Lower leg skin (tissue), 4 donors: ENCODE measurements around the gene FNIP2. TPM values are rescaled to one million over a fixed set of nuclear protein-coding genes. Genes with fewer than 3 reads are reported as not detected.

Experiments
- DNase-seq, 2 donors: peaks; one replicate each; pipeline ENCODE4 v3.0.0-alpha.2; 2019; ENCODE audit warnings: low spot score in 2 of 2
- H3K4me3 ChIP-seq: fragments of 200-600 bp; sonication (generic); 2 replicates; pipeline ENCODE4 v1.5.1; 2017; ENCODE audit warnings: mild to moderate bottlenecking, low read depth; ENCODE audit not compliant: poor library complexity, severe bottlenecking
- POLR2A ChIP-seq, 2 donors: fragments of 450-650 bp; IDR thresholded peaks; one replicate each; pipeline ENCODE4 v1.6.1; 2016 to 2017; ENCODE audit warnings: antibody characterized with exemption in 2 of 2, mild to moderate bottlenecking in 1 of 2, moderate library complexity in 1 of 2
- WGBS, 2 donors: methylation state at CpG; one replicate each; pipeline ENCODE4 v1.1.5; 2018; 5-methylcytosine and 5-hydroxymethylcytosine counted together
- intact Hi-C: fragments of 100-400 bp; cut with DNase I; formaldehyde crosslinking; loops from one replicate; pipeline ENCODE4 v1.15.0; 2023; ENCODE audit warnings: low total_unique reads
- total RNA-seq, 4 donors: library from RNA; depleted of rRNA; stranded (reverse); fragments of >200 nt; gene quantifications; one replicate each; pipeline ENCODE4 v1.1.0, GENCODE V29; 2016
- TF ChIP-seq, protein P1 (sequence below), 3 donors: fragments of 450-650 bp; IDR thresholded peaks; one replicate each; pipeline ENCODE4 v1.5.1; 2016; ENCODE audit warnings: antibody characterized with exemption in 3 of 3, mild to moderate bottlenecking in 3 of 3, moderate library complexity in 2 of 3

FNIP2 gene
- total RNA-seq, 4 donors from 2014 or later: 20.5 to 47.5 (median 38.8) TPM

GRCh38 chr4:158818560-158819140 is 49.8 kb downstream of the FNIP2 start:
- no peak for DNase-seq
- TF ChIP-seq, protein P1, sequence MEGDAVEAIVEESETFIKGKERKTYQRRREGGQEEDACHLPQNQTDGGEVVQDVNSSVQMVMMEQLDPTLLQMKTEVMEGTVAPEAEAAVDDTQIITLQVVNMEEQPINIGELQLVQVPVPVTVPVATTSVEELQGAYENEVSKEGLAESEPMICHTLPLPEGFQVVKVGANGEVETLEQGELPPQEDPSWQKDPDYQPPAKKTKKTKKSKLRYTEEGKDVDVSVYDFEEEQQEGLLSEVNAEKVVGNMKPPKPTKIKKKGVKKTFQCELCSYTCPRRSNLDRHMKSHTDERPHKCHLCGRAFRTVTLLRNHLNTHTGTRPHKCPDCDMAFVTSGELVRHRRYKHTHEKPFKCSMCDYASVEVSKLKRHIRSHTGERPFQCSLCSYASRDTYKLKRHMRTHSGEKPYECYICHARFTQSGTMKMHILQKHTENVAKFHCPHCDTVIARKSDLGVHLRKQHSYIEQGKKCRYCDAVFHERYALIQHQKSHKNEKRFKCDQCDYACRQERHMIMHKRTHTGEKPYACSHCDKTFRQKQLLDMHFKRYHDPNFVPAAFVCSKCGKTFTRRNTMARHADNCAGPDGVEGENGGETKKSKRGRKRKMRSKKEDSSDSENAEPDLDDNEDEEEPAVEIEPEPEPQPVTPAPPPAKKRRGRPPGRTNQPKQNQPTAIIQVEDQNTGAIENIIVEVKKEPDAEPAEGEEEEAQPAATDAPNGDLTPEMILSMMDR (IDR thresholded peaks at IDR 0.05): no peak
- TF ChIP-seq POLR2A (IDR thresholded peaks at IDR 0.05): no peak
- no peak overlapping the region for H3K4me3 ChIP-seq
- WGBS, 2 donors: 78 to 84% methylated on average over 2 of the region's 2 CpGs
- intact Hi-C loops: no loop called here

DNA sequence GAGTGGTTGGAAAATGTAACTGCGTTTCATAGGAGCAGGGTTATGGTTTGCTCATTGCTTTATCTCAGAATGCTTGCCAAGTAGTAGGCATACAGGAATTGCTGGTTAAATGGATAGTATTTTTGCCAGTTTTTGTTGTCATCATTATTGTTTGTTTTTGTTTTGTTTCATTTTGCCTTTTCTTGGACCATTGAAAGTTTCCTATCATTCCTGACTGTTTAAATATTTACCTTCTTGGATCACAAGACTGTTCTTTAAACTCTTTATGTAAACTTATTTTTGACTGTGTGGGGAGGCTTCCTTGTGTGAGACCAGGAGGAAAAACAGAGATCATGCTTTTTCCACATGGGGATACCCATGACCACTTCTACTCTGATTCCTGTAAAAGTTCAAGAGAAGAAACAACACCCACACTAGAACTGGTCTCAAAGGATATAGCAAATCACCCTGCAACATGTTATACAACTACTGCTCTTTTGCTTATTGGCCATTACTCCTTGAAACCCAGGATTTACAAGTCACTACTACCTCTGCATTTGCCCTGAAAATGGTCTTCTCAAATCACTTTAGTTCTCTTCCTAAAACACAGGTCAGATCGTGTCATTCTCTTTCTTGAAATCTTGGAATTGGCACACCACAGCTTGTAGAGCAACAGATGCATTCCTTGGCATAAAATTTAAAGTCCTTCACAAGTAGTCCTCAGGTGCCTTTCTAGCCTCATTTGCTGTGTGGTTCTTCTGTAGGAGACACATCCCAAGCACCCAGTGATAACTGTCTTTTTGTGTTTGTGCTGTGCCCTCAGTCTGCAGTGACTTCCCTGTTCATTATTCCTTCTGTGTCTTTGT is 51.3 kb downstream of the FNIP2 start:
- no peak overlapping the region for H3K4me3 ChIP-seq
- TF ChIP-seq, protein P1 (IDR thresholded peaks at IDR 0.05): no peak
- TF ChIP-seq POLR2A (IDR thresholded peaks at IDR 0.05): no peak

GRCh38 chr4:158821228-158821971 is 52.6 kb downstream of the FNIP2 start:
- 74 to 87% methylated on average over 4 of the region's 4 CpGs for WGBS, 2 donors
- no peak overlapping the region for H3K4me3 ChIP-seq
- intact Hi-C loops: no loop called here
- no peak for DNase-seq
- TF ChIP-seq, protein P1 (IDR thresholded peaks at IDR 0.05): no peak
- no peak for TF ChIP-seq POLR2A (IDR thresholded peaks at IDR 0.05)

More for the DNA sequence above, 51.3 kb downstream of the FNIP2 start:
- DNase-seq: no peak
- intact Hi-C loops: no loop called here
- WGBS, 2 donors: 17 to 37% methylated on average over 2 of the region's 2 CpGs

DNA sequence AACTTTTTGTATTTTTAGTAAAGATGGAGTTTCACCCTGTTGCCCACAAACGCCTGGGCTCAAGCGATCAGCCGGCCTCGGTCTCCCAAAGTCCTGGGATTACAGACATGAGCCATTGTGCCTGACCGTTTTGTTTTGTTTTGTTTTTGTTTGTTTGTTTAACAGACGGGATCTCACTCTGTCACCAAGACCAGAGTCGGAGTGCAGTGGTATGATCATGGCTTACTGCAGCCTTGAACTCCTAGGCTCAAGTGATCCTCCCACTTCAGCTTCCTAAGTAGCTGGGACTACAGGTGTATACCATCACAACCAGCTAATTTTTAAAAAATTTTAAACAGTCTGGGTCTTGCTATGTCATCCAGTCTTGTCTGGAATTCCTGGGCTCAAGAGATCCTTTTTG is 53.5 kb downstream of the FNIP2 start:
- DNase-seq: no peak
- TF ChIP-seq POLR2A (IDR thresholded peaks at IDR 0.05): no peak
- TF ChIP-seq, protein P1 (IDR thresholded peaks at IDR 0.05): no peak
- no peak overlapping the region for H3K4me3 ChIP-seq
- 92 to 97% methylated on average over 7 of the region's 7 CpGs for WGBS, 2 donors
- intact Hi-C loops: no loop called here

- TF ChIP-seq, protein P1 (IDR thresholded peaks at IDR 0.05): no peak
- TF ChIP-seq POLR2A (IDR thresholded peaks at IDR 0.05): no peak
- H3K4me3 ChIP-seq: no peak overlapping the region
- WGBS, 2 donors: 84 to 88% methylated on average over 3 of the region's 3 CpGs
- no peak for DNase-seq
- intact Hi-C loops: no loop called here
Observed at GRCh38 chr4:158823461-158823873, 54.6 kb downstream of the FNIP2 start.
